CD14-positive monocyte (primary cell): ENCODE measurements around the gene SLCO4A1. TPM values are rescaled to one million over a fixed set of nuclear protein-coding genes. Genes with fewer than 3 reads are reported as not detected.

Experiments
- DNase-seq, 3 donors: peaks; one replicate each; pipeline ENCODE4 v3.0.0-alpha.2; 2011 to 2022
- H2AFZ ChIP-seq: 2 replicates; pipeline ENCODE4 v1.6.0; 2012; ENCODE audit warnings: mild to moderate bottlenecking, low read depth, low read length, inconsistent platforms; ENCODE audit not compliant: insufficient read depth, poor library complexity, severe bottlenecking
- H3K27ac ChIP-seq, 2 donors: 1 replicate in 1 of 2; 2 replicates in 1 of 2; pipeline ENCODE4 v1.5.1; 2012 to 2013; ENCODE audit warnings: low read length in 2 of 2, control low read depth in 1 of 2, inconsistent platforms in 1 of 2, low read depth in 1 of 2, mild to moderate bottlenecking in 1 of 2
- H3K27me3 ChIP-seq, 2 donors: one replicate each; pipeline versions ENCODE4 v1.6.0 to v1.6.1; 2011 to 2013; ENCODE audit warnings: low read length in 2 of 2; ENCODE audit not compliant: control insufficient read depth in 2 of 2, insufficient read depth in 2 of 2
- H3K36me3 ChIP-seq, 2 donors: replicated peaks in 1 of 2; 1 replicate in 1 of 2; 2 replicates in 1 of 2; pipeline versions ENCODE4 v1.5.1 to v1.6.1; 2012 to 2013; ENCODE audit warnings: low read length in 2 of 2, control low read depth in 1 of 2, inconsistent platforms in 1 of 2, mild to moderate bottlenecking in 1 of 2; ENCODE audit not compliant: insufficient read depth in 2 of 2, control insufficient read depth in 1 of 2
- H3K4me1 ChIP-seq, 2 donors: 1 replicate in 1 of 2; 2 replicates in 1 of 2; pipeline versions ENCODE4 v1.5.1 to v1.6.1; 2012 to 2013; ENCODE audit warnings: low read length in 2 of 2, control low read depth in 1 of 2, inconsistent platforms in 1 of 2, mild to moderate bottlenecking in 1 of 2, moderate library complexity in 1 of 2; ENCODE audit not compliant: insufficient read depth in 2 of 2, control insufficient read depth in 1 of 2
- H3K4me2 ChIP-seq: replicated peaks from 2 replicates; pipeline ENCODE3; 2012; ENCODE audit warnings: low read length, moderate library complexity, mild to moderate bottlenecking; ENCODE audit not compliant: poor library complexity, severe bottlenecking; ENCODE audit errors: extremely low read depth
- H3K4me3 ChIP-seq, 3 experiments: fragments of 200-600 bp in 1 of 3; sonication (generic) in 1 of 3; replicated peaks in 1 of 3; 1 replicate in 2 of 3; 2 replicates in 1 of 3; pipeline ENCODE4 v1.5.1; 2011 to 2013; ENCODE audit warnings: low read length in 3 of 3, mild to moderate bottlenecking in 3 of 3, control low read depth in 2 of 3, low read depth in 2 of 3, inconsistent platforms in 1 of 3, moderate library complexity in 1 of 3
- H3K79me2 ChIP-seq: 2 replicates; pipeline ENCODE4 v1.6.0; 2012; ENCODE audit warnings: mild to moderate bottlenecking, control low read depth, inconsistent platforms, low read length, moderate library complexity; ENCODE audit not compliant: insufficient read depth
- H3K9ac ChIP-seq: 2 replicates; pipeline ENCODE4 v1.6.0; 2017; ENCODE audit warnings: low read length, mild to moderate bottlenecking; ENCODE audit not compliant: insufficient read depth, poor library complexity, severe bottlenecking
- H3K9me3 ChIP-seq, 2 donors: replicated peaks in 1 of 2; 1 replicate in 1 of 2; 2 replicates in 1 of 2; pipeline versions ENCODE4 v1.5.1 to v1.6.1; 2012 to 2013; ENCODE audit warnings: low read length in 2 of 2, control low read depth in 1 of 2; ENCODE audit not compliant: control insufficient read depth in 1 of 2, insufficient read depth in 1 of 2
- H4K20me1 ChIP-seq: 2 replicates; pipeline ENCODE4 v1.6.0; 2012; ENCODE audit warnings: mild to moderate bottlenecking, low read length, control low read depth, moderate library complexity; ENCODE audit not compliant: insufficient read depth
- H3K27ac Mint-ChIP-seq, 7 donors: one replicate each; pipeline ENCODE4 v1.8.0; 2020; ENCODE audit warnings: mild to moderate bottlenecking in 7 of 7, mixed read lengths in 7 of 7, moderate library complexity in 6 of 7, inconsistent platforms in 2 of 7
- H3K27me3 Mint-ChIP-seq, 3 donors: one replicate each; pipeline ENCODE4 v1.8.0; 2021 to 2022; ENCODE audit warnings: low read depth in 3 of 3, mild to moderate bottlenecking in 3 of 3, mixed read lengths in 3 of 3, moderate library complexity in 3 of 3, inconsistent platforms in 1 of 3
- H3K36me3 Mint-ChIP-seq, 2 donors: one replicate each; pipeline ENCODE4 v1.8.0; 2020; ENCODE audit warnings: mixed read lengths in 2 of 2, inconsistent platforms in 1 of 2, mild to moderate bottlenecking in 1 of 2
- H3K4me1 Mint-ChIP-seq: one replicate; pipeline ENCODE4 v1.8.0; 2020; ENCODE audit warnings: mild to moderate bottlenecking, mixed read lengths
- H3K4me3 Mint-ChIP-seq, 2 donors: one replicate each; pipeline ENCODE4 v1.8.0; 2020; ENCODE audit warnings: mild to moderate bottlenecking in 2 of 2, mixed read lengths in 2 of 2, moderate library complexity in 1 of 2
- H3K9me3 Mint-ChIP-seq, 7 donors: one replicate each; pipeline ENCODE4 v1.8.0; 2020 to 2022; ENCODE audit warnings: mixed read lengths in 7 of 7, mild to moderate bottlenecking in 6 of 7, moderate library complexity in 6 of 7, inconsistent platforms in 2 of 7
- CTCF ChIP-seq: fragments of 200-600 bp; IDR thresholded peaks from one replicate; pipeline ENCODE4 v1.8.0; 2022; ENCODE audit warnings: antibody characterized with exemption, mild to moderate bottlenecking
- WGBS: methylation state at CpG from one replicate; pipeline ENCODE4 v1.1.5; 2013; ENCODE audit warnings: missing lambda C conversion rate; ENCODE audit not compliant: insufficient coverage; 5-methylcytosine and 5-hydroxymethylcytosine counted together
- intact Hi-C, 2 donors: fragments of 100-400 bp; cut with micrococcal nuclease; formaldehyde crosslinking; loops; one replicate each; pipeline versions ENCODE4 v1.15.0 to v1.15.1; 2023
- polyA plus RNA-seq, 3 donors: library from polyadenylated mRNA; depleted of rRNA in 1 of 3; unstranded in 2 of 3; stranded (reverse) in 1 of 3; fragments of 300-500 nt in 2 of 3; fragments of >200 nt in 1 of 3; fragmentation: Illumina TruSeq in 2 of 3; gene quantifications; 1 replicate in 2 of 3; 2 replicates in 1 of 3; pipeline ENCODE4 v1.2.3, GENCODE V29; 2012 to 2021

The SLCO4A1 gene
- polyA plus RNA-seq, 3 donors = 0.05 to 0.42 (median 0.26) TPM

GRCh38 chr20:62702013-62702300, 59.7 kb downstream of the SLCO4A1 start:
- H3K4me3 Mint-ChIP-seq = no peak overlapping the region
- peaks cover 0 to 3% of the 10 kb centered on the region in 2 donors for H3K36me3 Mint-ChIP-seq
- Histone ChIP-seq H3K4me1 (peaks cover 31 to 40% of the 10 kb centered on the region in 2 donors), H4K20me1 (no peaks in the 10 kb centered on the region), H3K27me3 (no peaks in the 10 kb centered on the region), H2AFZ (no peak overlapping the region), H3K4me3 (no peak overlapping the region), H3K36me3 (no peaks in the 10 kb centered on the region), H3K27ac (no peak overlapping the region), H3K4me2 (no peak overlapping the region), H3K79me2 (no peaks in the 10 kb centered on the region), H3K9ac (no peak overlapping the region), H3K9me3 (no peaks in the 10 kb centered on the region)
- H3K9me3 Mint-ChIP-seq = peaks cover 0 to 2% (median 0%) of the 10 kb centered on the region in 7 donors
- intact Hi-C loops = no loop called here
- WGBS = 94% methylated on average over 10 of the region's 11 CpGs
- no peak for DNase-seq
- no peak for TF ChIP-seq CTCF
- no peak overlapping the region for H3K27ac Mint-ChIP-seq
- peaks cover 6 to 12% (median 8%) of the 10 kb centered on the region in 3 donors for H3K27me3 Mint-ChIP-seq
- peaks cover 38% of the 10 kb centered on the region for H3K4me1 Mint-ChIP-seq

GRCh38 chr20:62702895-62703852, 60.9 kb downstream of the SLCO4A1 start:
- no peaks in the 10 kb centered on the region for H3K79me2 ChIP-seq
- H3K27ac ChIP-seq = peak overlapping the region in 1 of 2 donors; percentile 32
- H3K9me3 ChIP-seq = no peaks in the 10 kb centered on the region
- Mint-ChIP-seq H3K4me1 (peaks cover 39% of the 10 kb centered on the region), H3K9me3 (peaks cover 0 to 5% (median 0%) of the 10 kb centered on the region in 7 donors), H3K27me3 (peaks cover 11 to 20% (median 19%) of the 10 kb centered on the region in 3 donors), H3K36me3 (peaks cover 0 to 3% of the 10 kb centered on the region in 2 donors), H3K27ac (peak overlapping the region in 4 of 7 donors; percentile 30 to 89 (median 70)), H3K4me3 (peak overlapping the region; percentile 28 to 56)
- H2AFZ ChIP-seq = no peak overlapping the region
- TF ChIP-seq CTCF = peak; percentile 34
- H3K27me3 ChIP-seq = peaks cover 0 to 7% of the 10 kb centered on the region in 2 donors
- H3K4me3 ChIP-seq = no peak overlapping the region
- intact Hi-C loops = no loop called here
- 73% methylated on average over 16 of the region's 25 CpGs for WGBS
- H3K4me1 ChIP-seq = peaks cover 32 to 44% of the 10 kb centered on the region in 2 donors
- no peak overlapping the region for H3K9ac ChIP-seq
- peak; percentile 70 to 89 (median 81) for DNase-seq
- H3K4me2 ChIP-seq = peak overlapping the region; percentile 9
- no peaks in the 10 kb centered on the region for H4K20me1 ChIP-seq
- no peaks in the 10 kb centered on the region for H3K36me3 ChIP-seq
